ENCODE data around the gene TMIGD1. TPM values are rescaled to one million over a fixed set of nuclear protein-coding genes. Genes with fewer than 3 reads are reported as not detected.
A peak's percentile ranks its signal among the peaks of the same experiment; 100 is the strongest.

TMIGD1 gene
- total RNA-seq, 1 experiment from 2014 or later = not detected

DNA sequence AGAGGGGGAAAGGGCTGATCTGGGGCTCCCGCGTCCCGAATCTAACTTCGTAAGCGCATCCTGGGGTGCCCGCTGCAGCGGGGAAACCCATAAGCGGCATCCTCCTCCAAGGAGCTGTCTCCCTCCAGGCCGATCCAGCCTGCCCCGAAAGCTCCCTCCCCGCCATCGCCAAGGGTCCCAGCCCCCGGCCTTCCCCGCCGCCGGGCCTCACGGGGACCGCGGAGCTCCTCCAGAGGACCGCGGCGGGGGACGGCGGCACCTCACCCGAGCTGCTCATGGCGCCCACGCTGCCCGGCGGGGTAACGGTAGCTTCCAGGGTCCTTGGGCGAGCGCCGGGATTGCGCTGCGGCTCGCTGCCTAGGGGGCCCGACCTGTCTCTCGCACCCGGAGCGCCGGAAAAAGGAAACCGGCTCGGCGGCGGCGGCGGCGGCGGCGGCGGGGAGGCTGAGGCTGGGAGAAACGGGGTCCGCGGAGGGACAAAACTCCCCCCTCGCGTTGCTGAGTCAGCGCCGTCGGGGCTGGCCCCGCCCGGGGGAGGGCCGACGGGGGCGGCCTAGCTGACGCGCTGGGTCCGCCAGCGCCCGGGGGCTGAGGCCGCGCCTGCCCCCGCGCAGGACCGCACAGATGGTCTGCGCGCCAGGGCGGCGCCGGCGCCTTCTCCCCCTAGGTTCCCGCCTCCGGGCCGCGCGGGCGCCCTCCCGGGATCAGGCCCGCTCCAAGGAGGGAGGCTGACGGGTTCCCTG lies 42.1 kb downstream of the TMIGD1 start, which contains the start of gene BLMH:
TSS of gene BLMH (minus strand) at position 402 of the 743 bp plus-strand sequence. CDS start at position 277, 125 bp downstream.
- peaks cover 25% of the 10 kb centered on the region for H3K36me3 ChIP-seq (ENCODE audit: insufficient read depth, low read length, poor library complexity, severe bottlenecking)
- peak; percentile 88 for DNase-seq (ENCODE audit: low spot score)
- H3K27ac ChIP-seq (ENCODE audit: low read depth, low read length, poor library complexity, severe bottlenecking) = peak within 1 kb of the TSS; percentile 81
- TF ChIP-seq, protein P1, sequence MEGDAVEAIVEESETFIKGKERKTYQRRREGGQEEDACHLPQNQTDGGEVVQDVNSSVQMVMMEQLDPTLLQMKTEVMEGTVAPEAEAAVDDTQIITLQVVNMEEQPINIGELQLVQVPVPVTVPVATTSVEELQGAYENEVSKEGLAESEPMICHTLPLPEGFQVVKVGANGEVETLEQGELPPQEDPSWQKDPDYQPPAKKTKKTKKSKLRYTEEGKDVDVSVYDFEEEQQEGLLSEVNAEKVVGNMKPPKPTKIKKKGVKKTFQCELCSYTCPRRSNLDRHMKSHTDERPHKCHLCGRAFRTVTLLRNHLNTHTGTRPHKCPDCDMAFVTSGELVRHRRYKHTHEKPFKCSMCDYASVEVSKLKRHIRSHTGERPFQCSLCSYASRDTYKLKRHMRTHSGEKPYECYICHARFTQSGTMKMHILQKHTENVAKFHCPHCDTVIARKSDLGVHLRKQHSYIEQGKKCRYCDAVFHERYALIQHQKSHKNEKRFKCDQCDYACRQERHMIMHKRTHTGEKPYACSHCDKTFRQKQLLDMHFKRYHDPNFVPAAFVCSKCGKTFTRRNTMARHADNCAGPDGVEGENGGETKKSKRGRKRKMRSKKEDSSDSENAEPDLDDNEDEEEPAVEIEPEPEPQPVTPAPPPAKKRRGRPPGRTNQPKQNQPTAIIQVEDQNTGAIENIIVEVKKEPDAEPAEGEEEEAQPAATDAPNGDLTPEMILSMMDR (conservative IDR thresholded peaks at IDR 0.05; ENCODE audit: low read depth, low read length) = no peak
- TF ChIP-seq EZH2 (IDR thresholded peaks at IDR 0.05; ENCODE audit: borderline replicate concordance, low read depth, low read length, poor library complexity, severe bottlenecking) = no peak
- H3K27me3 ChIP-seq (replicated peaks; ENCODE audit: insufficient read depth, low read depth, low read length, poor library complexity) = no peaks in the 10 kb centered on the region
- H3K9me3 ChIP-seq (ENCODE audit: low read depth, low read length, poor library complexity, severe bottlenecking) = no peaks in the 10 kb centered on the region
- ChIA-PET POLR2A (ENCODE audit: low non-redundant PET) (no interaction called here), CTCF (interaction anchor here (2.5 kb wide), 1 partner anchor 45 kb away, joined by 11 read pairs; no protein-coding TSS in a partner anchor)
- BruUV-seq (replicated peaks) = no TSS peak
- H3K4me3 ChIP-seq (ENCODE audit: low read depth, low read length, poor library complexity, severe bottlenecking) = peak within 1 kb of the TSS; percentile 85
- peaks cover 3% of the 10 kb centered on the region for H3K4me1 ChIP-seq (ENCODE audit: insufficient read depth, low read length, poor library complexity, severe bottlenecking)
- intact Hi-C loops (cut with micrococcal nuclease; ENCODE audit: unreplicated experiment) = no loop called here

DNA sequence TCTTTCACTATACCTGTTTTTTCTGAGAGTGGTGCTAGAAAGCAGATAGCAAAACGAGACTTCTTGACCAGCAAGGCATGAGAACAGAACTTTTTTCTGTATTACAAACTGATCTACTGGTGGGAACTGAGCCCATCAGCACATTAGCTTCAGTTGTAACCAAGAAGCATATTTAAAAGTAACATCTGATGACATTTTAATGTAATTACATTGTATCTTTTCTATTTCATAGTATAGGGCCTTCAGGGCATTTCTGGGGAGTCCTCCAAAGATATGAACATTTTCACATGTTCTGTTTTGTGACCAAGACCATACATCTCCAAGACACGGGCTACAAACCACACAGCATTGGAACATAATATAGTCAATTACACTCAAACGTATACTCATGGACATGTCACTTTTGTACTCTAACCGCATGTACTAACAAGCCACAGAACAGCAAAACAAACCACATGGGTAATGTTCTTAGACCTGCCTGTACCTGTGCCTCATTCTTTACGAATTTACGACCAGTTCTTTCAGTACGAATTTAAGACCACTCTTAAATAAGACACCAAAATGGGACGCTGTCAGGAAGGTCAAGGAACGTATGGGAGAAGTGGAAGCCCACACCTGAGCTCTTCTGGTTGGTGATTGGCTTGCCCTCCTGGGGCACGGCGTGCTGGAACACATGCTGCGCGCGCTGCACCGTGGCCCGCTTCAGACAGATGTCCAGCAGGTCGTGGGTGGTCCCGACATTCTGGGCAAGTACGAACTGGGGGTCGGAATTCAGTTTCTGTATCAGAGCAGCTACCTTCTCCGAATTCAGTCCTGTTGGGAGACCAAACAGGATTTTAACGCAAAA lies 42.9 kb downstream of the TMIGD1 start:
- Histone ChIP-seq H3K27me3 (replicated peaks; ENCODE audit: insufficient read depth, low read depth, low read length, poor library complexity) (no peaks in the 10 kb centered on the region), H3K36me3 (ENCODE audit: insufficient read depth, low read length, poor library complexity, severe bottlenecking) (peaks cover 33% of the 10 kb centered on the region), H3K9me3 (ENCODE audit: low read depth, low read length, poor library complexity, severe bottlenecking) (no peaks in the 10 kb centered on the region), H3K27ac (ENCODE audit: low read depth, low read length, poor library complexity, severe bottlenecking) (peak overlapping the region; percentile 81), H3K4me3 (ENCODE audit: low read depth, low read length, poor library complexity, severe bottlenecking) (peak overlapping the region; percentile 85), H3K4me1 (ENCODE audit: insufficient read depth, low read length, poor library complexity, severe bottlenecking) (peaks cover 3% of the 10 kb centered on the region)
- POLR2A ChIA-PET (ENCODE audit: low non-redundant PET) = no interaction called here
- TF ChIP-seq, protein P1 (conservative IDR thresholded peaks at IDR 0.05; ENCODE audit: low read depth, low read length) = no peak
- no peak for TF ChIP-seq EZH2 (IDR thresholded peaks at IDR 0.05; ENCODE audit: borderline replicate concordance, low read depth, low read length, poor library complexity, severe bottlenecking)
- CTCF ChIA-PET = interaction anchor here (2.5 kb wide), 1 partner anchor 46 kb away, joined by 11 read pairs; no protein-coding TSS in a partner anchor
- BruUV-seq (replicated peaks) = TSS peak; percentile 41
- DNase-seq (ENCODE audit: low spot score) = peak; percentile 18
- intact Hi-C loops (cut with micrococcal nuclease; ENCODE audit: unreplicated experiment) = no loop called here

DNA sequence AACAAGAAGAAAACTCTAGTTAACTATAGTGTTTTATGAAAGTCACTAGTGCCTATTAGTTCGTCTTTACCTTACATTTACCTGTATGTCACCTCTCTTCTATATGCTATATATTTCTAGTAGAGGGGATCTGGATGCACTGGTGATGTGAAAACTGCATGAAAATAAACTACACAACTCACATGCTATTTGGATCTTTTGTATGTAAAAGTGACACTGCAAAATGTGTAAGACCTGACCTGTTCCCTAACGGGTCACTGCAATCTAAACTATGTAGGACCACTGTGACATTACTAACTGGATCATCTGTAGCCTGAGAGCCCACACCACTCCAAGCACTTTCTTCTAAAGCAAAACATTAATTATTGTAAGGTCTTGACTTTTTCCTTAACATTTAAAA lies 43.8 kb downstream of the TMIGD1 start:
- H3K27ac ChIP-seq (ENCODE audit: low read depth, low read length, poor library complexity, severe bottlenecking) = no peak overlapping the region
- H3K27me3 ChIP-seq (replicated peaks; ENCODE audit: insufficient read depth, low read depth, low read length, poor library complexity) = no peaks in the 10 kb centered on the region
- peaks cover 3% of the 10 kb centered on the region for H3K4me1 ChIP-seq (ENCODE audit: insufficient read depth, low read length, poor library complexity, severe bottlenecking)
- ChIA-PET CTCF (interaction anchor here (2.5 kb wide), 1 partner anchor 46 kb away, joined by 11 read pairs; no protein-coding TSS in a partner anchor), POLR2A (ENCODE audit: low non-redundant PET) (no interaction called here)
- DNase-seq (ENCODE audit: low spot score) = no peak
- H3K4me3 ChIP-seq (ENCODE audit: low read depth, low read length, poor library complexity, severe bottlenecking) = peak overlapping the region; percentile 85
- no peak for TF ChIP-seq EZH2 (IDR thresholded peaks at IDR 0.05; ENCODE audit: borderline replicate concordance, low read depth, low read length, poor library complexity, severe bottlenecking)
- TF ChIP-seq, protein P1 (conservative IDR thresholded peaks at IDR 0.05; ENCODE audit: low read depth, low read length) = no peak
- intact Hi-C loops (cut with micrococcal nuclease; ENCODE audit: unreplicated experiment) = no loop called here
- peaks cover 41% of the 10 kb centered on the region for H3K36me3 ChIP-seq (ENCODE audit: insufficient read depth, low read length, poor library complexity, severe bottlenecking)
- BruUV-seq (replicated peaks) = no TSS peak
- H3K9me3 ChIP-seq (ENCODE audit: low read depth, low read length, poor library complexity, severe bottlenecking) = no peaks in the 10 kb centered on the region

Measured in A673 (cell line).